Testis (tissue), 3 donors: ENCODE data around the gene ENTREP1. TPM values are rescaled to one million over a fixed set of nuclear protein-coding genes. Genes with fewer than 3 reads are reported as not detected.

Experiments
- DNase-seq: peaks from one replicate; pipeline ENCODE4 v3.0.0-alpha.2; 2019
- H3K27ac ChIP-seq, 2 donors: fragments of 200-600 bp; sonication (generic); one replicate each; pipeline ENCODE4 v1.5.1; 2019
- H3K27me3 ChIP-seq: fragments of 200-600 bp; sonication (generic); one replicate; pipeline ENCODE4 v1.5.1; 2019
- H3K36me3 ChIP-seq: fragments of 200-600 bp; sonication (generic); one replicate; pipeline ENCODE4 v1.5.1; 2017; ENCODE audit warnings: low read depth; ENCODE audit errors: missing control alignments
- H3K4me1 ChIP-seq: fragments of 200-600 bp; sonication (generic); one replicate; pipeline ENCODE4 v1.5.1; 2019
- H3K4me3 ChIP-seq, 2 donors: fragments of 200-600 bp; sonication (generic); one replicate each; pipeline ENCODE4 v1.5.1; 2017 to 2019
- H3K9me3 ChIP-seq: fragments of 200-600 bp; sonication (generic); one replicate; pipeline ENCODE4 v1.5.1; 2017
- CTCF ChIP-seq, 3 experiments: fragments of 450-650 bp in 2 of 3; fragments of 200-600 bp in 1 of 3; sonication (generic) in 1 of 3; IDR thresholded peaks; one replicate each; pipeline ENCODE4 v1.5.1; 2016 to 2019; ENCODE audit warnings: antibody characterized with exemption in 3 of 3, mild to moderate bottlenecking in 2 of 3, moderate library complexity in 1 of 3
- POLR2A ChIP-seq: fragments of 450-650 bp; IDR thresholded peaks from one replicate; pipeline ENCODE4 v1.6.1; 2017; ENCODE audit warnings: antibody characterized with exemption, mild to moderate bottlenecking, moderate library complexity
- WGBS, 2 donors: methylation state at CpG; one replicate each; pipeline ENCODE4 v1.1.5; 2018; 5-methylcytosine and 5-hydroxymethylcytosine counted together
- intact Hi-C: fragments of 100-400 bp; cut with DNase I; formaldehyde crosslinking; loops from one replicate; pipeline ENCODE4 v1.15.1; 2023; ENCODE audit warnings: low total_unique reads
- polyA plus RNA-seq: library from polyadenylated mRNA; stranded (reverse); fragments of 350-450 nt; fragmentation: Illumina TruSeq; extraction: RNeasy Lipid Tissue Mini Kit (QIAGEN cat#74804); gene quantifications from one replicate; pipeline ENCODE4 v1.2.3, GENCODE V29; 2014; ENCODE audit warnings: low read depth, low replicate concordance; ENCODE audit not compliant: insufficient read depth
- total RNA-seq, 2 donors: library from RNA; depleted of rRNA; stranded (reverse); fragments of >200 nt; gene quantifications; one replicate each; pipeline ENCODE4 v1.2.3, GENCODE V29; 2016

Gene ENTREP1
- total and polyA plus RNA-seq, 3 donors from 2014 or later = 5.2 to 7.9 (median 5.9) TPM

GRCh38 chr9:69317081-69317480, 7.9 kb upstream of the ENTREP1 start:
- Histone ChIP-seq H3K36me3 (no peaks in the 10 kb centered on the region), H3K4me3 (no peak overlapping the region), H3K27ac (no peak overlapping the region), H3K9me3 (no peaks in the 10 kb centered on the region), H3K4me1 (no peaks in the 10 kb centered on the region), H3K27me3 (no peaks in the 10 kb centered on the region)
- intact Hi-C loops = no loop called here
- 77 to 87% methylated on average over 2 of the region's 2 CpGs for WGBS, 2 donors
- TF ChIP-seq CTCF (IDR thresholded peaks at IDR 0.05) (no peak), POLR2A (no peak)
- no peak for DNase-seq

GRCh38 chr9:69317894-69318293, 7.1 kb upstream of the ENTREP1 start:
- TF ChIP-seq CTCF (IDR thresholded peaks at IDR 0.05) (no peak), POLR2A (no peak)
- no peaks in the 10 kb centered on the region for H3K27me3 ChIP-seq
- intact Hi-C loops = no loop called here
- no peak overlapping the region for H3K4me3 ChIP-seq
- no peaks in the 10 kb centered on the region for H3K36me3 ChIP-seq
- H3K27ac ChIP-seq = no peak overlapping the region
- DNase-seq = no peak
- H3K4me1 ChIP-seq = no peaks in the 10 kb centered on the region
- no peaks in the 10 kb centered on the region for H3K9me3 ChIP-seq

GRCh38 chr9:69319324-69320025, 5.5 kb upstream of the ENTREP1 start:
- Histone ChIP-seq H3K36me3 (no peaks in the 10 kb centered on the region), H3K9me3 (no peaks in the 10 kb centered on the region), H3K27me3 (no peaks in the 10 kb centered on the region), H3K27ac (no peak overlapping the region), H3K4me3 (no peak overlapping the region), H3K4me1 (no peaks in the 10 kb centered on the region)
- 73 to 85% methylated on average over 6 of the region's 6 CpGs for WGBS, 2 donors
- intact Hi-C loops = no loop called here
- TF ChIP-seq CTCF (IDR thresholded peaks at IDR 0.05) (no peak), POLR2A (no peak)
- DNase-seq = no peak

- H3K4me1 ChIP-seq = no peaks in the 10 kb centered on the region
- H3K27me3 ChIP-seq = no peaks in the 10 kb centered on the region
- H3K36me3 ChIP-seq = no peaks in the 10 kb centered on the region
- intact Hi-C loops = no loop called here
- TF ChIP-seq POLR2A (no peak), CTCF (IDR thresholded peaks at IDR 0.05) (no peak)
- DNase-seq = no peak
- no peak overlapping the region for H3K4me3 ChIP-seq
- whole genome bisulfite sequencing, 2 donors = 83 to 88% methylated on average over 1 of the region's 1 CpG
- H3K9me3 ChIP-seq = no peaks in the 10 kb centered on the region
- H3K27ac ChIP-seq = no peak overlapping the region
Observed at GRCh38 chr9:69322256-69322655, 2.8 kb upstream of the ENTREP1 start.

- intact Hi-C loops = no loop called here
- Histone ChIP-seq H3K9me3 (no peaks in the 10 kb centered on the region), H3K4me3 (no peak overlapping the region)
Observed at GRCh38 chr9:69323861-69324260, 1.2 kb upstream of the ENTREP1 start.

More at GRCh38 chr9:69323861-69324260, 1.2 kb upstream of the ENTREP1 start:
- no peak for DNase-seq
- WGBS, 2 donors = 26 to 28% methylated on average over 2 of the region's 2 CpGs
- no peaks in the 10 kb centered on the region for H3K27me3 ChIP-seq
- H3K27ac ChIP-seq = no peak overlapping the region
- no peaks in the 10 kb centered on the region for H3K36me3 ChIP-seq
- no peaks in the 10 kb centered on the region for H3K4me1 ChIP-seq
- TF ChIP-seq POLR2A (no peak), CTCF (IDR thresholded peaks at IDR 0.05) (no peak)
